GM18861 (cell line): ENCODE results near the gene DTX2.
A peak's percentile ranks its signal among the peaks of the same experiment; 100 is the strongest.
"Not testable (repeated sequence)": the region's sequence is repeated elsewhere in the genome, so short reads cannot be mapped to it uniquely, and the experiment has no call there.

Source experiments
- ATAC-seq: cut with Tn5 transposase; IDR thresholded peaks from one replicate; pipeline ENCODE4 v1.9.1; 2021; ENCODE audit not compliant: unreplicated experiment

The DTX2 gene

DNA sequence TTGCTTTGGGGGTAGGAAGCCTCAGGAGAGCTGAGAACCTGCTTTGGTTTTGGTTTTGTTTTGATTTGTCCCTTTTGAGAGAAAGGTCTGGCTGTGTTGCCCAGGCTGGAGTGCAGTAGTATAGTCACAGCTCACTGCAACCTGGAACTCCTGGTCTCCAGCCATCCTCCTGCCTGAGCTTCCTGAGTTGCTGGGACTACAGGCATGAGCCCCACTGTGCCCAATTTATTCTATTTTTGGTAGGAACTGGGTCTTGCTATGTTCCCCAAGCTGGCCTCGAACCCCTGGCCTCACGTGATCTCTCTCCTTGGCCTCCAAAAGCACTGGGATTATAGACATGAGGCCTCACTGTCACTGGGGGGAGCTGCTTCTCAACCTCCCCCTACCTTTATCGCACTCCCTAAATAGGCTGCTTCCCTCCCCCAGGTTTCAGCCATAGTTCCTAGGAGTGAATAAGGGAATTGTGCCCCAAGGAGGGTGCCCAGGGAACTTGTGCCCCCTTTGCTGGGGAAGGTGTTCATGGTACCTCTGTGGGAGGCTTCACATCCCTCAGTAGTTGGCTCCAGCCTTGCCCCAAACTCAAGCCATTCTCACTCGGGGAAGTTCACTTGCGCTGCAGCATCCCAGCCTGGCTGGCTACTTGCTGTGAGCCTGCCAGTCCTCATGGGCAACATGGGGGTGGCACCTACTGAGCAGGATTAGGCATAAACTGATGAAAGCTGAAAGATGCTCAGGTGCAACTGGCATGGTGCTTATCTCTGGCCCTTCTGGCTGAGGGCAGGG is 18.7 kb upstream of the DTX2 start:
- ATAC-seq = not testable (repeated sequence)

DNA sequence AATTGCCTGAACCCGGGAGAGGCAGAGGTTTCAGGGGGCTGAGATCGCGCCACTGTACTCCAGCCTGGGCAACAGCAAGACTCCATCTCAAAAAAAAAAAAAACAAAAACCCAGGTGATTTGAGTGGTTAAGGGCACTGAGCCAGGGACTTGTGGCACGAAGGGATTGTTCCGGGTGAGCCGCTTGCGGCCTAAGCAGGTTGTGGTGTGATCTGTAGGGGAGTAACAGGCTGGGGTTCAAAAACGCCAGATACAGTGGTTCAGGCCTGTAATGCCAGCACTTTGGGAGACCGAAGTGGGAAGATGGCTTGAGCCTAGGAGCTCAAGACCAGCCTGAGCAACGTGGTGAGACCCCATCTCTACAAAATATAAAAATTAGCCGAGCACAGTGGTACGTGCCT is 17.7 kb upstream of the DTX2 start:
- ATAC-seq = peak; percentile 35

DNA sequence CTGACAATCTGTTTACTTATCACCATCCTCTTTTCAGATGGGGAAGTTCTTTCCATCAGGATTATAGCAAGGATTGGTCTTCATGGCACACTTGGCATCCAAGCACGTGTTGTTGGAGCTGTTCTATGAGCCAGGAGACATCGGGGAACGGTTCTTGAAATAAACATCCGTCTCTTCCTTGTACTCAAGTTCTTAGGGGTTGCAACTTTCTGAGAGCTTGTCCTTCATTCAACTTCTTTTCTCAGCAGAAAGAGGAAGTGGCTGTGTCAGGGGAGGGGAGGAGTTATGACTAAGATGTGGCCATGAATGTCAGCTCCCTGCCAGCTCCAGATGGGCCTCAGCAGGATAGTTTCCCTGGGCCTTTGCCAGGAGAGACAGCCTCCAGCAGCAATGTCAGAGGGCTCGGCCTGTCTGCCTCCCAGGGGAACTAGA is 15.9 kb upstream of the DTX2 start:
- peak; percentile 81 for ATAC-seq

DNA sequence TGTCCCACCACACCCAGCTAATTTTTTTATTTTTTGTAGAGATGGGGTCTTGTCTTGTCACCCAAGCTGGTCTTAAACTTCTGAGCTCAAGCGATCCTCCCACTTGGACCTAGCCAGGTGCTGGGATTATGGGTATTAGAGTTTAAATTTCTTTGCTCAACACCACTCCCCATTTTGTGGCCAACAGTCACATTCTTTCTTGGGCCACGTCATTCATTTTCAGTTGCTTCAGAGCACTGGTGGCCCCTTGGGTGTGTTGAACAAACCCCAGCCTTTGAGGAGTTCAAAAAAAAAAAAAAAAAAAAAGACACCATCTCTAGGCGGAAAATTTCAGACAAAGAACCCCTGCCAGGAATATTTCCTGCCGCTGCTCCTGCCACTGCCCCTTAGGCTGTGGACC is 4.5 kb upstream of the DTX2 start:
- ATAC-seq = not testable (repeated sequence)

DNA sequence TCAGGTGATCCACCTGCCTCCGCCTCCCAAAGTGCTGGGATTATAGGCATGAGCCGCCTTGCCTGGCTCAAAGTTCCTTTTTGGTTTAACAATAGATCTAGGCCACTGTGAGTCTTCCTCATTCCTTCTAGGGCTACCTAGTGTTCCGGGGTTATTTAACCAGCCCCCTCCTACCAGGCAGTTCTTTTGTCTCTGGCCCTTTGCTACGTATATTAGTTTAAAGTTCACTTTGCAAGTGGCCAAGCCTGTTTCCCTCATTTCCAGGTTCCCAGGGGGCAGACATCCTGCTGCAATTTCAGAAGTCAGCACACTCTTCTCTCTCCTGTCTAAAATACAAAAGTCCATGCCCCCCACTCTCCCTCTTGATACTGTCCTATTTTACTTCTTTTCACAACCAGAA is 3.0 kb upstream of the DTX2 start:
- ATAC-seq = not testable (repeated sequence)

DNA sequence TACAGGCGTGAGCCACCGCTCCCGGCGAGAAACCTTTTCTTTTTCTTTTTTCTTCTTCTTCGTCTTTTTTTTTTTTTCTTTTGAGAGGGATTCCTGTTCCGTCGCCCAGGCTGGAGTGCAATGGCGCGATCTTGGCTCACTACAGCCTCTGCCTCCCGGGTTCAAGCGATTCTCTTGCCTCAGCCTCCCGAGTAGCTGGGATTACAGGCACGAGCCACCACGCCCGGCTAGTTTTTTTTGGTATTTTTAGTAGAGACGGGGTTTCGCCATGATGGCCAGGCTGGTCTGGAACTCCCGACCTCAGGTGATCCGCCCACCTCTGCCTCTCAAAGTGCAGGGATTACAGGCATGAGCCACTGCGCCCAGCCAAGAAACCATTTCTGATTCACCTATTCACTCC is 742 bp upstream of the DTX2 start:
- ATAC-seq = not testable (repeated sequence)

DNA sequence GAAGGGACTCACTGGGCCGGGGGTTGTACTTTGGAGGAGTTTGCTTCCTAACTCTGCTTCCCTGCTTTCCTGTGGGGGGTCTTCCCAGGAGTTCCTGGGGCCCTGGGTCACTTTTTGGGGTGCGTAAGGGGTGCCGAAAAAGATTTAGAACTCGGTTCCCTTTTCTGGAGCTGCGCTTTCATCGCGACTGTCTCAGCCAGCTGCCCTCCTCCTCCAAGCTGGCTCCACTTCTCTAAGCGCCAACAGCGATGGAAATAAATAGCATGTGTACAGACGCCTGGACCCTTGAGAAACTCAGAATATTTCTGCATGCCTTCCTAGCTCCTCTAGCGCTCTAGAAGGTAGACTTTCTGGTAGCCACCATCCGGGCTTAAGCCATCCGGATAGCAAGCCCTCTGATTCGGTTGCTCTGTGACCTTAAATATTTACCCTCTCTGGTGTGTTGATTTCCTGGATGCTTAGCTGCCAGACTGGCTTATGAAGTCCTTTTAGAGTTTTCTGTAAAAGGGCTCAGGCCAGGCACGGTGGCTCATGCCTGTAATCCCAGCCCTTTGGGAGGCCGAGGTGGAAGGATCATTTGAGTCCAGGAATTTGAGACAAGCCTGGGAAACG is 868 bp downstream of the DTX2 start:
- not testable (repeated sequence) for ATAC-seq

DNA sequence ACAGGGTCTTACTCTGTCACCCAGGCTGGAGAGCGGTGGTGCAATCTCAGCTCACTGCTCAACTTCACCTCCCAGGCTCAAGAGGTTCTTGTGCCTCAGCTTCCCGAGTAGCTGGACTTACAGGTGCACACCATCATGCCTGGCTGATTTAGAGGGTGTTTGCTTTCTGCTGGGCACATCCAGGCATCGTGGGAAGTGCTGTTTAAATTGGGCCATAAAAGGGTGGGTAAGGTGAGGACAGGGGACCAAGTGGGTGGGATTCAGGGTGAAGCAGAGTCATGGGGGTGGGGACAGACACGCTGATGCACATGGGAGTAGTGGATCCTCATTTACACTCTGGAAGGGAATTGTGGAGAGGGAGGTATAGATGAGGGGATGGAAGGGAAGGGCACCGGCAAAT is 3.5 kb downstream of the DTX2 start:
- not testable (repeated sequence) for ATAC-seq

DNA sequence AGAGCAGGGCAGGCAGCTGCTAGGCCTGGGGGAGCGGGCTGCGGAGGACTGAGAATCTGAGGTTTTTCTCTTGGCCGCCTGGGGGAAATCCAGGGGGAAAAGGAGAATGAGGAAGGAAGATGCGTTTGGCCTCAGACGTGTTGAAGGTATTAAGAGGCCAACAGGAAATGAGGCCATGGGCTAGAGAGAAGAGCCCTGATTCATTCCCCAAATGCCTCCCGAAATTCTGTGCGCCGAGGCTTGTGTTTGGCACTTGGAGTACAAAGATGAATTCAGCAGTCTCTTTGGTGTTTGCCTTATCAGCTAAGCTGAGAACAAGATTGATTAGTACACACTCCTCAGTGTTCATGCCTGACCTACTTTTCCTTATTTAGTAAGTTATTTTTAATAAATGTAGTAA is 4.4 kb downstream of the DTX2 start:
- ATAC-seq = not testable (repeated sequence)

DNA sequence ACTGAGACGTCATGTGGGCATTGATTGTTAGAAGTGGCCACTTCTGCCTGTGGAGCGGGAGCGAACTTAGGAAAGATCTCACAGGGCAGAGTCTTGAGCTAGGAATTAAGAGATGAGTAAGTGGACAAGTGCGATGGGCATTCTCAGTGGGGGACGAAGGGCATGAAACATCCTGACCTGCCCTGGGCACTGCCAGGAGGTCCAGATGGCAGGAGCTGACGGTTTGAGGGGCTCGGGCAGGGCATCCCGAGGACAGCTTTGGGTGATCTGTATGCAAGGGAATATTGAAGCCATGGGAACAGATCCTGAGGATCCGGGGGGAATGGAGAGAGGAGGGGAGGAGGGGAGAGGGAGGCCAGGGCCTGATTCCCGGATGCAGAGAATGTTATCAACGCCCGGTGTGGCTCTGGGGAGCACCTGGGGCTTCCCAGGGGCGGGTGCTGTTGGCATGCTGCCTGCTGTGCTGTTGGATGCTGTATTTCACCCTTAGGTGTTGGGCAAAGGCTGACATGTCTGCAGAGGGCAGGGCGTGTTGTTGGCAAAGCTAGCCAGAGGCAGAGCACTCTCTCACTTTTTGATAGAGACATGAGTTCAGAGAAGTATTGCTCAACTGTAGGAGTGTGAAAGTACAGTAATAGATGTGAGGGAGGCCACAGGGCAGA is 6.4 kb downstream of the DTX2 start:
- ATAC-seq = not testable (repeated sequence)

DNA sequence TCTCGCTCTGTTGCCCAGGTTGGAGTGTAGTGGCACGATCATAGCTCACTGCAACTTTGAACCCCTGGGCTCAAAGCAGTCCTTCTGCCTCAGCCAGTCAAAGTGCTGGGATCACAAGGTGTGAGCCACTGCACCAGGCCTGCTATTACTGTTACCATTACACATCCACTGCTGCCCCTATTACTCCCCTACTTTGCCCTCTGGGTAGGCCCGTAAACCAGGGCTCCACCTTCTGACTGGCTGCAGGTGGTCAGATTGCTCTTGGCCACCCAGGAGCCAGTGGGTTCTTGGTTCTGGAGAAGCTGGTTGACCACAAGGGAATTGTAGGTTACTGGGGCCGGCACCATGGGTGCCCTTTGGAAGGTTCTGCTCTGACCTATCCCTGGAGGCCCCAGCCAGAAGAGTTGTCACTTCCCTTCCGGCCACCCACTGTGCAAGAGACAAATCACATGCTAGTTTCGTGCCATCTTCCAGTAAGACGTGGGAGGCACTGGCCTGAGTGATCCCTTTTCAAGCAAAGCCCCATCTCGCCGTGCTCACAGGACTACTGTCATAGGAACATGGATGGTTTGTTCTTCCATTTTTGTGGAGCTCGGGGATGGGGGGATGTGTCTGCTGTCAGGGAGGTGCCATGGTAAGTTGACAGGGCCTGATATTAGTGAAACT is 10.2 kb downstream of the DTX2 start:
- not testable (repeated sequence) for ATAC-seq

DNA sequence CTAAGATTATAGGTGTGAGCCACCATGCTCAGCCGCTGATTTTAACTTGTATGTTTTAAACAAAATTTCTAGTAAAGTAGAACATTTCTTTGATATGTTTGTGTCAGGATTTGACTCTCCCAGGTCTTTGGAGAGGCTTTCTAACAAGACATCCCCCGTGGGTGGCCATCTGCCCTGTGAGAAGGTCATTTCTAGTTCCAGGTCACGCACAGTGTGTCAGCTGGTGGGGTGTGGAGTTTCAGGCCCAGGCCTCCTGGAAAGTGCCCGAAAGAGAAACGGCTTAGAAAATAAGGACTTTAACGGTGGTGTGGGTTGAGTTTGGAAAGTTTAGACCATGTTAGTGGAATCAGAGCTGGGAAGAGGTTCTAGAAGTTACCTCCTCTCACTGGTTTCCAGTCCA is 11.6 kb downstream of the DTX2 start:
- not testable (repeated sequence) for ATAC-seq

DNA sequence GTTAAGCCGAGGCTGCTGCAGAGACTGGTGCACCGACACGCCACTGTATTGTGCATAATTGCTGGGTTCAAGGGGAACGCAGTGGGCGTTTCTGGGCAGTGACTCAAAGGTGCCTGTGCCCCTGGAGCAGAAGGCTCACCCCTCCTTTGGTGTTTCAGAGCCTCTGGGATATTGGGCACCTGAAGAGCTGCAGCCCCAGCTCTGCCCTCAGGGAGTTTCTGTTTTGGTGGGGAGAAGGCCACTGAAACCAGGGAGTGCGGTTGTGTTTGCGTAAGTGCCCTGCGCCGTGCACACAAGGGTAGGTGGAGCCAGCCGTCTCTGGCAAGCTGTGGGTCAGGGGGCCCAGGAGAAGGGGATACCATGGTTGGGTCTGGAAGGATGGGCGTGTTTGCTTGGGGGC is 14.8 kb downstream of the DTX2 start:
- ATAC-seq = not testable (repeated sequence)

DNA sequence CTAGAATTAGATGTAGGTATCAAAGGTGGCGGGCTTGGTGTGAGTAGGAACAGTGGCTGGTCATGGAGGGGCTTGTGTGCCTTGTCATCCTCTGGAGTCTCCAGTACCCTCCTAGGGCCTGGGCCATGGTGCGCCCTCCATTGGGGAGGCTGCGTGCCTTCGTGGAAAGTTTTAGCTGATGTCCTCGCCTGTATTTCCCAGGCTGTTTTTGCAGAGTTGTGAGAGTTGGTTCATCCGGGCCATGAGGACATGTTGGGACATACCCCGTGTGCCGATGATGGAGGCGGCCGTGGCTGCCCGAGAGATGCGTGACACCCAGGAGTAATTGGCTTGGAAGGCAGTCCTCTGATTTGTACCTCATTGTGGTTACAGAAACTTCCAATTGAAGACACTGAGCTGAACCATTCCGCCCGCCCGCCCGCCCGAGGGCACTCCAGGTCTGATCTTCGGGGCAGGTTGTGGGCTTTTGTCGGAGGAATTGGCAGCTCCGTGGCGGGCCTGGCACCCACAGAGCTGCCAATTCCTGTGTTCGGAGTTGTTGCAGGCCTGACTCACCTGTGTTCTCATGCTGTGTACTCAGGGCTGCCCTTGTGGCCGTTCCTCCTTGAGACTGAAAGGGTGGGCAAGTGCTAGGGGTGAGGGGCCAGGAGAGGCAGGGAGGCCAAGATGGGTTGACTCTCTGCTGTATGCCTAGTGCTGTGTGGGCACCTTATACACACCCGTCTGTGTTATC is 15.4 kb downstream of the DTX2 start:
- not testable (repeated sequence) for ATAC-seq

DNA sequence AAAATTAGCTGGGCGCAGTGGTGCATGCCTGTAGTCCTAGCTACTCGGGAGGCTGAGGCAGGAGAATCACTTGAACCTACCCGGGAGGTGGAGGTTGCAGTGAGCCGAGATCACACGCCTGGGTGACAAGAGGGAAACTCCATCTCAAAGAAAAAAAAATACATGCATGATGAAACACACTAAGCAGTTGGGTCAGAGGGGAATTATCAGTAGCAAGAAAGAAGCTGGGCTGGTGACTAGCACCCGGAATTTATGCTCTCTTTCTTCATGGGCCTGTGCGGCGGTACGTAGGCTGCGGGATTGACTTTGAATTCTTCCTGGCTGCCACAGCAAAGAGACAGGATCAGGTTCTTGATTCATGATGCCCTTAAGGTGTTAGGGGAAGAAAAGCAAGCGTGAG is 18.1 kb downstream of the DTX2 start:
- ATAC-seq = not testable (repeated sequence)

DNA sequence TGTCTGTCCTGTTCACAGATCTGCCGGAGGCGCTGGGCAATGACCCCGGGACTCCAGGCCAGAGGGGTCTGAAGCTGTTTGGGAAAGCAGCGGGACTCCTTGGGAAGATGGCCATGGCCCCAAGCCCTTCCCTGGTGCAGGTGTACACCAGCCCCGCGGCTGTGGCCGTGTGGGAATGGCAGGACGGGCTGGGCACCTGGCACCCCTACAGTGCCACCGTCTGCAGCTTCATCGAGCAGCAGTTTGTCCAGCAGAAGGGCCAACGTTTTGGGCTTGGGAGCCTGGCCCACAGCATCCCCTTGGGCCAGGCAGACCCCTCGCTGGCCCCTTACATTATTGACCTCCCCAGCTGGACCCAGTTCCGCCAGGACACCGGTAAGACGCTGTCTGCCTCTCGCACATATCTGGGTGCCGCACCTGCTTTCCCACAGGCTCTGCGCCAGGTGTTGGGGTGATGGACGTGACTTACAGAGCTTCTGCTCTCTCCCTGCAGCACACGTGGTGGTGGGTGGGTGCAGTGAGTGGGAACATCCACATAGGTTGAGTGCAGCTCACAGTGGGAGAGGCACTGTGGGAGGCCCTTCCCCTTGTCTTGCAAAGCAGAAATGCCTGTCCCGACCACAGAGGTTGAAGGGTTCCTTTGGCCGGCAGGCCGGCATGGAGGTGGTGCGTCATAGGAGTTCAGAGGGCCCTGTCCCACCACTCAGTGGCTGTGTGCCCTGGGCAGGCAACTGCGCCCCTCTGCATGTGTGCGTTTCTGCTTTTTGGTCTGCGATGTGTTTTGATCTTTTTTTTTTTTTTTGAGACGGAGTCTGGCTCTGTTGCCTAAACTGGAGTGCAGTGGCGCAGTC is 19.1 kb downstream of the DTX2 start:
- ATAC-seq = not testable (repeated sequence)

DNA sequence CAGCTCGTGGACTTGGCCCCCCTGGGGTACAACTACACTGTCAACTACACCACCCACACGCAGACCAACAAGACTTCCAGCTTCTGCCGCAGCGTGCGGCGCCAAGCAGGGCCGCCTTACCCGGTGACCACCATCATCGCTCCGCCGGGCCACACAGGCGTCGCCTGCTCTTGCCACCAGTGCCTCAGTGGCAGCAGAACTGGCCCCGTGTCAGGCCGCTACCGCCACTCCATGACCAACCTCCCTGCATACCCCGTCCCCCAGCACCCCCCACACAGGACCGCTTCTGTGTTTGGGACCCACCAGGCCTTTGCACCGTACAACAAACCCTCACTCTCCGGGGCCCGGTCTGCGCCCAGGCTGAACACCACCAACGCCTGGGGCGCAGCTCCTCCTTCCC is 21.2 kb downstream of the DTX2 start:
- ATAC-seq = not testable (repeated sequence)

DNA sequence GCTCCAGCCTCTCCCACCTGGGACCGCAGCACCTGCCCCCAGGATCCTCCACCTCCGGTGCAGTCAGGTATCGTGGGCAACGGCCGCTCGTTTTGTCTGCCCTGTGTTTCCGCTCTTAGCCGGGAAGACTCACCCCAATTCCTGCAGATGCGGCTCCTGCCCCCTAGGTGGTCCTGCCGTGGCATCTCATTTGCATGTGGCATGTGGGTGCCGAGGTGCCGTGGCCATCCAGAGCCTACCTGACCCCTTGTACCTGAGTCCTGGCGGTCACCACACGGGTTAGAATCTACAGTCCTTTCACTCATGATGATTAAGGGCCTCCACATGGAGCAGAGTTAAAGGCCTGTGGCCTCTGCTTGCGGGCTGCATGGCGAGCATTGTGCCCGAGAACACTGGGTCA is 21.6 kb downstream of the DTX2 start:
- ATAC-seq = not testable (repeated sequence)

DNA sequence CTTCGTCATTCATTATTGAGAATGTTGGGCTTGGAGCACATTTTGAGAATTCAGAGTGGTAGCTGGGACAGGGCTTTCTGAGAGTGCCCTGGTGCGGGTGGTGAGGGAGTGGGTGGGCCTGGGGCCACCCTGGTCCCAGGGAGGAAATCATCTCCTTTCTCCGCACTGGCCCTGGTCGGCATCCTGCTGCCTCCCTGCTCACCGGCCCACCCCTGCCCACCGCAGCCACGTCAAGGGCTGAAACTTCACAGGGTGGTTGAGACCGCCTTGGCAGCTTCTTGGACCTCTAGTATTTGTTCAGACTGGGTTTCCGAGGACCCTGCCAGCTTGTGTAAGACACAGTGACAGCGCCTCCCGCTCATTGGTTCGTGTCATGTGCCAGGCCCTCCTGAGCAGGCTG is 22.9 kb downstream of the DTX2 start:
- ATAC-seq = not testable (repeated sequence)
